Testis (tissue), 2 donors: ENCODE data around the gene GJB2.

Source experiments
- POLR2A ChIP-seq: fragments of 450-650 bp; IDR thresholded peaks from one replicate; pipeline ENCODE4 v1.6.1; 2017; ENCODE audit warnings: antibody characterized with exemption, mild to moderate bottlenecking, moderate library complexity
- TF ChIP-seq, protein P1 (sequence below), 3 experiments: fragments of 450-650 bp in 2 of 3; fragments of 200-600 bp in 1 of 3; sonication (generic) in 1 of 3; IDR thresholded peaks; one replicate each; pipeline ENCODE4 v1.5.1; 2016 to 2019; ENCODE audit warnings: antibody characterized with exemption in 3 of 3, mild to moderate bottlenecking in 2 of 3, moderate library complexity in 1 of 3

DNA sequence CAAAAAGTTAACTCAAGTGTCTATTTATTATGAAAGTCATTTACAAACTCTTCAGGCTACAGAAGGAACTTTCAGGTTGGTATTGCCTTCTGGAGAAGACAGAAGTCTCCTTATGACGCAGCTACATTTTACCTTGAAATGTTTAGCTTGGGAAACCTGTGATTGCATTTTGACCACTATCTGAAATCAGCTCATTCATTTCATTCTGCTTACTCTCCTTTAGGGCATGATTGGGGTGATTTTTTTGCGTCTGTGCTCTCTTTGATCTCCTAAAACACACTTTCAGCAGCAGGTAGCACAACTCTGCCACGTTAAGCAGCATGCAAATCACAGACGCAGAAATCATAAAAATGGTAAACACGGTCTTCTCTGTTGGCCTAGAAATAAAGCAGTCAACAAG lies 29.8 kb upstream of the GJB2 start:
- no peak for TF ChIP-seq POLR2A
- TF ChIP-seq, protein P1, sequence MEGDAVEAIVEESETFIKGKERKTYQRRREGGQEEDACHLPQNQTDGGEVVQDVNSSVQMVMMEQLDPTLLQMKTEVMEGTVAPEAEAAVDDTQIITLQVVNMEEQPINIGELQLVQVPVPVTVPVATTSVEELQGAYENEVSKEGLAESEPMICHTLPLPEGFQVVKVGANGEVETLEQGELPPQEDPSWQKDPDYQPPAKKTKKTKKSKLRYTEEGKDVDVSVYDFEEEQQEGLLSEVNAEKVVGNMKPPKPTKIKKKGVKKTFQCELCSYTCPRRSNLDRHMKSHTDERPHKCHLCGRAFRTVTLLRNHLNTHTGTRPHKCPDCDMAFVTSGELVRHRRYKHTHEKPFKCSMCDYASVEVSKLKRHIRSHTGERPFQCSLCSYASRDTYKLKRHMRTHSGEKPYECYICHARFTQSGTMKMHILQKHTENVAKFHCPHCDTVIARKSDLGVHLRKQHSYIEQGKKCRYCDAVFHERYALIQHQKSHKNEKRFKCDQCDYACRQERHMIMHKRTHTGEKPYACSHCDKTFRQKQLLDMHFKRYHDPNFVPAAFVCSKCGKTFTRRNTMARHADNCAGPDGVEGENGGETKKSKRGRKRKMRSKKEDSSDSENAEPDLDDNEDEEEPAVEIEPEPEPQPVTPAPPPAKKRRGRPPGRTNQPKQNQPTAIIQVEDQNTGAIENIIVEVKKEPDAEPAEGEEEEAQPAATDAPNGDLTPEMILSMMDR (IDR thresholded peaks at IDR 0.05): no peak
